Measurements from ENCODE around the gene CUX1. TPM values are rescaled to one million over a fixed set of nuclear protein-coding genes. Genes with fewer than 3 reads are reported as not detected.

The CUX1 gene
- total and polyA plus RNA-seq, 10 of the 15 experiments (the other 5 are each of a cell fraction or from before 2014, with no cell fraction given), result 6.1 to 48.6 (median 25.9) TPM

DNA sequence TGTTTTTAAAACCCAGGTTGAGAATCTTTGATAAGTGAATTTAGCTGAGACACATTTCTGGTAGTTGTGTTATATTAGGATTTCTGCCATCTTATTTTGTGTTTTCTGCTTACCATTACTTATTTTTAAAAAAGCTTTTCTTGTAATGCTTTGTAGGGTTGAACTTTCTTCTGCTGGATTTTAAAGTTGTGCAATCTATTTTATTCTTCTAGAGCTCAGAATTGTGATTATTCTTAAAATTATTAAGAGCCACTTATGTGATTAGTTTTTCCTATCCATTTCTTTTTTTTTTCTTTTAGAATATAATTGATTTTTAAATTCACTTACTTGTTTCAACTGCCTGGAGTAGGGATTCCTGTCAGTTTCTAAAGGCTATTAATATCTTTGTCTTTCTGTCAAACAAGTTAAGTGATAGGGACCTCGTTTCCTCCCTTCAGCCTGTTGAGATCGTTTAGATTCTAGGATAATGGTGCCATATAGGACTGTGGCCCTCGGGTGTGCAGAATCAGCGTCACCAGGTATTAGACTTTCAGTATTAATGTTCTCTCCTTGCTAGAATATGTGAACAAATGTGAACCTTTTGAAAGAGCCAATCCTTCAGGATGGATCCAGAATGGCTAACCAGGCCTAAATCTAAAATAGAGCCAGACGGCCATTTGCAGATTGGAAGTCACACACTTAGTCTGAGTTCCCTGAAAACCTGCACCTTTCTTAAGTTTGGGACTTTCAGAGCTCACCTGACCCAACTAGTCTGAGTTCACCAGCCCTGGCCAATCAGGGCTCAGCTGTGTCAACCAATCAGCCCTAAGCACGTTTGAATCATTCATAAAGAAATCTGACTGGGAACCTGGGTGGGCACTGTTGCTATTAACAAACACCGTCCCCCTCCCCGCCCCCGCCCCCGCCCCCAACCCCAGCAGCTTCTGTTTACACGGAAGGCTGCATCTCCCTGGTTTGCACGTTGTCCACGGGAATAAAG lies 26.2 kb downstream of the CUX1 start:
- Histone ChIP-seq H3K4me3 (no peak overlapping the region), H3K79me2 (ENCODE audit: control insufficient read depth, insufficient read depth, low read length) (peaks cover 27% of the 10 kb centered on the region), H2AFZ (ENCODE audit: control insufficient read depth, low read depth, low read length) (no peak overlapping the region), H4K20me1 (ENCODE audit: control insufficient read depth, insufficient read depth) (no peaks in the 10 kb centered on the region), H3K9me3 (replicated peaks; ENCODE audit: control insufficient read depth, insufficient read depth, low read length) (peaks cover 15% of the 10 kb centered on the region; the same call in 2 of the 3 replicates), H3K4me1 (ENCODE audit: control insufficient read depth, insufficient read depth, low read length) (0 out of 2 replicates have a peak, but pooled peaks cover 2% of the 10 kb centered on the region), H3K36me3 (ENCODE audit: control insufficient read depth in 2 of 2, insufficient read depth in 2 of 2, low read length in 1 of 2) (no peaks in the 10 kb centered on the region; a peak in 2 of 4 replicates), H3K9ac (ENCODE audit: control insufficient read depth, insufficient read depth, low read length) (no peak overlapping the region), H3K4me2 (ENCODE audit: control insufficient read depth, insufficient read depth) (no peak overlapping the region), H3K27me3 (replicated peaks in 1 of 2; ENCODE audit: control insufficient read depth in 2 of 2, insufficient read depth in 2 of 2, low read length in 1 of 2) (no peaks in the 10 kb centered on the region), H3K27ac (ENCODE audit: control insufficient read depth, insufficient read depth) (no peak overlapping the region)
- ChIA-PET SMC1A (ENCODE audit: uncharacterized antibody, unreplicated experiment) (interaction anchor here (0.7 kb wide), 1 partner anchor 45 kb away, joined by 3 read pairs; no protein-coding TSS in a partner anchor), RAD21 (ENCODE audit: unreplicated experiment) (interaction anchor here (0.6 to 0.8 kb wide), 2 partner anchors 24 to 333 kb away, joined by 3 to 4 read pairs; no protein-coding TSS in a partner anchor), POLR2A (interaction anchor here (0.5 to 0.6 kb wide), 2 partner anchors 30 to 372 kb away, joined by 4 to 5 read pairs; no protein-coding TSS in a partner anchor), CTCF (interaction anchor here (0.7 kb wide), 1 partner anchor 144 kb away, joined by 3 read pairs; no protein-coding TSS in a partner anchor)
- in situ Hi-C loops (cut with MboI), result no loop called here
- BruUV-seq (replicated peaks), result no TSS peak
- DNase-seq (ENCODE audit: low read depth, low spot score) (no peak), FAIRE-seq (no peak), ATAC-seq (no peak)
- 86% methylated on average over 13 of the region's 13 CpGs for WGBS (ENCODE audit: insufficient coverage, insufficient replicate concordance, low lambda C conversion rate, missing lambda C conversion rate)
- intact Hi-C loops (cut with micrococcal nuclease; ENCODE audit: unreplicated experiment), result no loop called here
- no peak for TF ChIP-seq CHD2 (IDR thresholded peaks at IDR 0.05; ENCODE audit: borderline replicate concordance, low read depth, low read length)
- no peak for TF ChIP-seq HDAC2 (IDR thresholded peaks at IDR 0.05)
- TF ChIP-seq, protein P1, sequence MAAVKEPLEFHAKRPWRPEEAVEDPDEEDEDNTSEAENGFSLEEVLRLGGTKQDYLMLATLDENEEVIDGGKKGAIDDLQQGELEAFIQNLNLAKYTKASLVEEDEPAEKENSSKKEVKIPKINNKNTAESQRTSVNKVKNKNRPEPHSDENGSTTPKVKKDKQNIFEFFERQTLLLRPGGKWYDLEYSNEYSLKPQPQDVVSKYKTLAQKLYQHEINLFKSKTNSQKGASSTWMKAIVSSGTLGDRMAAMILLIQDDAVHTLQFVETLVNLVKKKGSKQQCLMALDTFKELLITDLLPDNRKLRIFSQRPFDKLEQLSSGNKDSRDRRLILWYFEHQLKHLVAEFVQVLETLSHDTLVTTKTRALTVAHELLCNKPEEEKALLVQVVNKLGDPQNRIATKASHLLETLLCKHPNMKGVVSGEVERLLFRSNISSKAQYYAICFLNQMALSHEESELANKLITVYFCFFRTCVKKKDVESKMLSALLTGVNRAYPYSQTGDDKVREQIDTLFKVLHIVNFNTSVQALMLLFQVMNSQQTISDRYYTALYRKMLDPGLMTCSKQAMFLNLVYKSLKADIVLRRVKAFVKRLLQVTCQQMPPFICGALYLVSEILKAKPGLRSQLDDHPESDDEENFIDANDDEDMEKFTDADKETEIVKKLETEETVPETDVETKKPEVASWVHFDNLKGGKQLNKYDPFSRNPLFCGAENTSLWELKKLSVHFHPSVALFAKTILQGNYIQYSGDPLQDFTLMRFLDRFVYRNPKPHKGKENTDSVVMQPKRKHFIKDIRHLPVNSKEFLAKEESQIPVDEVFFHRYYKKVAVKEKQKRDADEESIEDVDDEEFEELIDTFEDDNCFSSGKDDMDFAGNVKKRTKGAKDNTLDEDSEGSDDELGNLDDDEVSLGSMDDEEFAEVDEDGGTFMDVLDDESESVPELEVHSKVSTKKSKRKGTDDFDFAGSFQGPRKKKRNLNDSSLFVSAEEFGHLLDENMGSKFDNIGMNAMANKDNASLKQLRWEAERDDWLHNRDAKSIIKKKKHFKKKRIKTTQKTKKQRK (IDR thresholded peaks at IDR 0.05; ENCODE audit: low read depth, low read length), result no peak
- TF ChIP-seq WRNIP1 (IDR thresholded peaks at IDR 0.05; ENCODE audit: borderline replicate concordance, low read depth, low read length), result no peak
- no peak for TF ChIP-seq CBX5 (IDR thresholded peaks at IDR 0.05; ENCODE audit: low read depth)
- no peak for TF ChIP-seq ZNF24 (IDR thresholded peaks at IDR 0.05)
- TF ChIP-seq, protein P2, sequence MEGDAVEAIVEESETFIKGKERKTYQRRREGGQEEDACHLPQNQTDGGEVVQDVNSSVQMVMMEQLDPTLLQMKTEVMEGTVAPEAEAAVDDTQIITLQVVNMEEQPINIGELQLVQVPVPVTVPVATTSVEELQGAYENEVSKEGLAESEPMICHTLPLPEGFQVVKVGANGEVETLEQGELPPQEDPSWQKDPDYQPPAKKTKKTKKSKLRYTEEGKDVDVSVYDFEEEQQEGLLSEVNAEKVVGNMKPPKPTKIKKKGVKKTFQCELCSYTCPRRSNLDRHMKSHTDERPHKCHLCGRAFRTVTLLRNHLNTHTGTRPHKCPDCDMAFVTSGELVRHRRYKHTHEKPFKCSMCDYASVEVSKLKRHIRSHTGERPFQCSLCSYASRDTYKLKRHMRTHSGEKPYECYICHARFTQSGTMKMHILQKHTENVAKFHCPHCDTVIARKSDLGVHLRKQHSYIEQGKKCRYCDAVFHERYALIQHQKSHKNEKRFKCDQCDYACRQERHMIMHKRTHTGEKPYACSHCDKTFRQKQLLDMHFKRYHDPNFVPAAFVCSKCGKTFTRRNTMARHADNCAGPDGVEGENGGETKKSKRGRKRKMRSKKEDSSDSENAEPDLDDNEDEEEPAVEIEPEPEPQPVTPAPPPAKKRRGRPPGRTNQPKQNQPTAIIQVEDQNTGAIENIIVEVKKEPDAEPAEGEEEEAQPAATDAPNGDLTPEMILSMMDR (IDR thresholded peaks at IDR 0.05 in 2 of 3, conservative IDR thresholded peaks at IDR 0.05 in 1 of 3; ENCODE audit: control insufficient read depth in 2 of 3, extremely low read depth in 1 of 3, insufficient read depth in 1 of 3, low read depth in 3 of 3, low read length in 3 of 3), result no peak
- TF ChIP-seq CBFB (IDR thresholded peaks at IDR 0.05; ENCODE audit: low read depth), result no peak
- no peak for TF ChIP-seq SIN3A (IDR thresholded peaks at IDR 0.05; ENCODE audit: low read depth, low read length)
- TF ChIP-seq NFYB (IDR thresholded peaks at IDR 0.05; ENCODE audit: insufficient read depth, low read depth, low read length), result no peak
- no peak for TF ChIP-seq NFXL1 (IDR thresholded peaks at IDR 0.05; ENCODE audit: borderline replicate concordance)
- no peak for TF ChIP-seq RB1 (IDR thresholded peaks at IDR 0.05; ENCODE audit: borderline replicate concordance)
- TF ChIP-seq ZNF622 (IDR thresholded peaks at IDR 0.05), result no peak
- TF ChIP-seq ZNF384 (IDR thresholded peaks at IDR 0.05; ENCODE audit: borderline replicate concordance, low read depth, low read length), result no peak
- no peak for TF ChIP-seq KDM1A (IDR thresholded peaks at IDR 0.05; ENCODE audit: borderline replicate concordance)
- TF ChIP-seq, protein P3, sequence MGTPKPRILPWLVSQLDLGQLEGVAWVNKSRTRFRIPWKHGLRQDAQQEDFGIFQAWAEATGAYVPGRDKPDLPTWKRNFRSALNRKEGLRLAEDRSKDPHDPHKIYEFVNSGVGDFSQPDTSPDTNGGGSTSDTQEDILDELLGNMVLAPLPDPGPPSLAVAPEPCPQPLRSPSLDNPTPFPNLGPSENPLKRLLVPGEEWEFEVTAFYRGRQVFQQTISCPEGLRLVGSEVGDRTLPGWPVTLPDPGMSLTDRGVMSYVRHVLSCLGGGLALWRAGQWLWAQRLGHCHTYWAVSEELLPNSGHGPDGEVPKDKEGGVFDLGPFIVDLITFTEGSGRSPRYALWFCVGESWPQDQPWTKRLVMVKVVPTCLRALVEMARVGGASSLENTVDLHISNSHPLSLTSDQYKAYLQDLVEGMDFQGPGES (IDR thresholded peaks at IDR 0.05), result no peak
